HepG2 (cell line): Measurements from ENCODE around the gene USP2. TPM values are rescaled to one million over a fixed set of nuclear protein-coding genes. Genes with fewer than 3 reads are reported as not detected.

Source experiments
- CC2D1A ChIP-seq: sonication (generic); formaldehyde crosslinking; IDR thresholded peaks from 2 replicates; pipeline ENCODE4 v1.8.1; 2023; ENCODE audit warnings: mild to moderate bottlenecking, missing genetic modification reagents
- EP300 ChIP-seq, 3 experiments: sonication (generic) in 1 of 3; formaldehyde crosslinking in 1 of 3; IDR thresholded peaks; 2 replicates each; pipeline versions ENCODE4 v1.5.1 to v1.6.1; 2011 to 2020; ENCODE audit warnings: low read depth in 2 of 3, low read length in 2 of 3, borderline replicate concordance in 1 of 3, improper control_type of control experiment in 1 of 3, mild to moderate bottlenecking in 1 of 3, missing genetic modification reagents in 1 of 3, moderate library complexity in 1 of 3
- MTA3 ChIP-seq: sonication (generic); formaldehyde crosslinking; IDR thresholded peaks from 2 replicates; pipeline ENCODE4 v1.4.0; 2020; ENCODE audit warnings: missing genetic modification reagents
- PATZ1 ChIP-seq: sonication (generic); formaldehyde crosslinking; IDR thresholded peaks from 2 replicates; pipeline ENCODE4 v1.4.0; 2020; ENCODE audit warnings: missing genetic modification reagents
- PRMT3 ChIP-seq: sonication (generic); formaldehyde crosslinking; IDR thresholded peaks from 2 replicates; pipeline ENCODE4 v1.8.1; 2022; ENCODE audit warnings: low read depth, mild to moderate bottlenecking, moderate library complexity, missing genetic modification reagents, borderline replicate concordance
- SAFB2 ChIP-seq: sonication (generic); formaldehyde crosslinking; IDR thresholded peaks from 2 replicates; pipeline ENCODE4 v1.5.1; 2020; ENCODE audit warnings: missing genetic modification reagents, low read depth, mild to moderate bottlenecking, borderline replicate concordance
- TBX3 ChIP-seq: fragments of 450-650 bp; IDR thresholded peaks from 2 replicates; pipeline ENCODE4 v1.6.1; 2017; ENCODE audit warnings: antibody characterized with exemption, mild to moderate bottlenecking, inconsistent platforms, borderline replicate concordance
- TCF12 ChIP-seq, 2 experiments: fragments of 450-650 bp in 1 of 2; sonication (generic) in 1 of 2; formaldehyde crosslinking in 1 of 2; IDR thresholded peaks; 2 replicates each; pipeline versions ENCODE4 v1.6.1 to v1.8.0; 2017 to 2022; ENCODE audit warnings: antibody characterized with exemption in 1 of 2, mild to moderate bottlenecking in 1 of 2, missing genetic modification reagents in 1 of 2, moderate library complexity in 1 of 2
- YY1 ChIP-seq: IDR thresholded peaks from 2 replicates; pipeline ENCODE4 v1.6.1; 2011; ENCODE audit warnings: low read length, low read depth, moderate library complexity, mild to moderate bottlenecking; ENCODE audit not compliant: insufficient read depth, insufficient replicate concordance
- ZFP36L2 ChIP-seq: sonication (generic); formaldehyde crosslinking; IDR thresholded peaks from 2 replicates; pipeline ENCODE4 v1.4.0; 2020; ENCODE audit warnings: missing genetic modification reagents
- ZNF343 ChIP-seq: sonication (generic); formaldehyde crosslinking; IDR thresholded peaks from 2 replicates; pipeline ENCODE4 v1.4.0; 2020; ENCODE audit warnings: mild to moderate bottlenecking, missing genetic modification reagents
- ZNF430 ChIP-seq: sonication (generic); formaldehyde crosslinking; IDR thresholded peaks from 2 replicates; pipeline ENCODE4 v1.9.0; 2021; ENCODE audit warnings: mild to moderate bottlenecking, missing genetic modification reagents
- ZNF577 ChIP-seq: sonication (generic); formaldehyde crosslinking; IDR thresholded peaks from 2 replicates; pipeline ENCODE4 v1.4.0; 2020; ENCODE audit warnings: mild to moderate bottlenecking, low read depth, missing genetic modification reagents, borderline replicate concordance
- ZNF776 ChIP-seq: sonication (generic); formaldehyde crosslinking; IDR thresholded peaks from 2 replicates; pipeline ENCODE4 v1.4.0; 2020; ENCODE audit warnings: mild to moderate bottlenecking, missing genetic modification reagents
- ZSCAN25 ChIP-seq: sonication (generic); formaldehyde crosslinking; IDR thresholded peaks from 2 replicates; pipeline ENCODE4 v1.8.0; 2022; ENCODE audit warnings: mild to moderate bottlenecking, missing genetic modification reagents
- polyA plus RNA-seq, 8 experiments: library from polyadenylated mRNA; depleted of rRNA in 3 of 8; stranded (reverse) in 7 of 8; unstranded in 1 of 8; fragments of >200 nt; fragmentation: Illumina TruSeq in 4 of 8; extraction: Trizol in 4 of 8; gene quantifications; 2 replicates each; pipeline versions ENCODE4 v1.2.1 to v1.2.3, GENCODE V29; 2011 to 2016; ENCODE audit warnings: low read depth in 4 of 8, missing spikeins in 1 of 8, mixed read lengths in 1 of 8; ENCODE audit not compliant: insufficient read depth in 1 of 8
- total RNA-seq, 5 experiments: library from RNA; depleted of rRNA; stranded (reverse); fragments of >200 nt; fragmentation: Illumina TruSeq; extraction: Trizol; gene quantifications; 2 replicates each; pipeline ENCODE4 v1.2.3, GENCODE V29; 2016; ENCODE audit warnings: low read depth in 1 of 5
- TF ChIP-seq, protein P1 (sequence below): sonication (generic); formaldehyde crosslinking; IDR thresholded peaks from 2 replicates; pipeline ENCODE4 v1.5.1; 2020; ENCODE audit warnings: mild to moderate bottlenecking, moderate library complexity, missing genetic modification reagents
- TF ChIP-seq, protein P2 (sequence below): fragments of 450-650 bp; IDR thresholded peaks from 2 replicates; pipeline ENCODE4 v1.6.1; 2016

Gene USP2
- total and polyA plus RNA-seq, 2 of the 13 experiments (the other 11 are each of a cell fraction or from before 2014, with no cell fraction given), result 2.5 to 6.0 TPM

GRCh38 chr11:119380160-119380826, 1.2 kb downstream of the USP2 start (continued):
- TF ChIP-seq, protein P1, sequence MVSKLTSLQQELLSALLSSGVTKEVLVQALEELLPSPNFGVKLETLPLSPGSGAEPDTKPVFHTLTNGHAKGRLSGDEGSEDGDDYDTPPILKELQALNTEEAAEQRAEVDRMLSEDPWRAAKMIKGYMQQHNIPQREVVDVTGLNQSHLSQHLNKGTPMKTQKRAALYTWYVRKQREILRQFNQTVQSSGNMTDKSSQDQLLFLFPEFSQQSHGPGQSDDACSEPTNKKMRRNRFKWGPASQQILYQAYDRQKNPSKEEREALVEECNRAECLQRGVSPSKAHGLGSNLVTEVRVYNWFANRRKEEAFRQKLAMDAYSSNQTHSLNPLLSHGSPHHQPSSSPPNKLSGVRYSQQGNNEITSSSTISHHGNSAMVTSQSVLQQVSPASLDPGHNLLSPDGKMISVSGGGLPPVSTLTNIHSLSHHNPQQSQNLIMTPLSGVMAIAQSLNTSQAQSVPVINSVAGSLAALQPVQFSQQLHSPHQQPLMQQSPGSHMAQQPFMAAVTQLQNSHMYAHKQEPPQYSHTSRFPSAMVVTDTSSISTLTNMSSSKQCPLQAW (CRISPR knock-in tag), result no peak
- TF ChIP-seq ZNF430 (CRISPR knock-in tag), result no peak
- no peak for TF ChIP-seq ZFP36L2 (CRISPR knock-in tag)
- no peak for TF ChIP-seq EP300 (IDR thresholded peaks at IDR 0.05; ENCODE audit: low read depth in 2 of 2, low read length in 2 of 2)
- no peak for TF ChIP-seq EP300 (CRISPR knock-in tag; IDR thresholded peaks at IDR 0.05; ENCODE audit: borderline replicate concordance)
- no peak for TF ChIP-seq PRMT3 (CRISPR knock-in tag)
- TF ChIP-seq TCF12 (IDR thresholded peaks at IDR 0.05), result no peak
- no peak for TF ChIP-seq TCF12 (CRISPR knock-in tag; IDR thresholded peaks at IDR 0.05)
- TF ChIP-seq TBX3, result no peak
- no peak for TF ChIP-seq ZSCAN25 (CRISPR knock-in tag)
- peak; percentile 26; the same call in 1 of the 2 replicates for TF ChIP-seq PATZ1 (CRISPR knock-in tag)
- no peak for TF ChIP-seq SAFB2
- no peak for TF ChIP-seq ZNF343 (CRISPR knock-in tag)
- no peak for TF ChIP-seq YY1
- TF ChIP-seq ZNF776 (CRISPR knock-in tag), result no peak
- no peak for TF ChIP-seq MTA3 (CRISPR knock-in tag)
- TF ChIP-seq, protein P2, sequence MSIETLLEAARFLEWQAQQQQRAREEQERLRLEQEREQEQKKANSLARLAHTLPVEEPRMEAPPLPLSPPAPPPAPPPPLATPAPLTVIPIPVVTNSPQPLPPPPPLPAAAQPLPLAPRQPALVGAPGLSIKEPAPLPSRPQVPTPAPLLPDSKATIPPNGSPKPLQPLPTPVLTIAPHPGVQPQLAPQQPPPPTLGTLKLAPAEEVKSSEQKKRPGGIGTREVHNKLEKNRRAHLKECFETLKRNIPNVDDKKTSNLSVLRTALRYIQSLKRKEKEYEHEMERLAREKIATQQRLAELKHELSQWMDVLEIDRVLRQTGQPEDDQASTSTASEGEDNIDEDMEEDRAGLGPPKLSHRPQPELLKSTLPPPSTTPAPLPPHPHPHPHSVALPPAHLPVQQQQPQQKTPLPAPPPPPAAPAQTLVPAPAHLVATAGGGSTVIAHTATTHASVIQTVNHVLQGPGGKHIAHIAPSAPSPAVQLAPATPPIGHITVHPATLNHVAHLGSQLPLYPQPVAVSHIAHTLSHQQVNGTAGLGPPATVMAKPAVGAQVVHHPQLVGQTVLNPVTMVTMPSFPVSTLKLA, result no peak
- no peak for TF ChIP-seq ZNF577
- TF ChIP-seq CC2D1A (CRISPR knock-in tag), result no peak
